Measurements from ENCODE around the gene LIPE.
A peak's percentile ranks its signal among the peaks of the same experiment; 100 is the strongest.
"Not testable (repeated sequence)": the region's sequence is repeated elsewhere in the genome, so short reads cannot be mapped to it uniquely, and the experiment has no call there.

The LIPE gene

DNA sequence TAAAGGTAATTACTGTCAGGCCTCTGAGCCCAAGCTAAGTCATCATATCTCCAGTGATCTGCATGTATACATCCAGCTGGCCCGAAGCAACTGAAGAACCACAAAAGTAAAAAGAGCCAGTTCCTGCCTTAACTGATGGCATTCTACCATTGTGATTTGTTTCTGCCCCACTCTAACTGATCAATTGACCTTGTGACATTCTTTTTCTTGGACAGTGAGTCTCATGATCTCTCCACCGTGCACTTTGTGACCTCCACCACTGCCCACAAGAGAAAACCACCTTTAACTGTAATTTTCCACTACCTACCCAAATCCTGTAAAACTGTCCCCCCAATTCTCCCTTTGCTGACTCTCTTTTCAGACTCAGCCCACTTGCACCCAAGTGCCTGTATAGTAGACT, 32.7 kb upstream of the LIPE start:
- no peak overlapping the region for H3K4me3 ChIP-seq (ENCODE audit: low read length)
- no peak for DNase-seq (ENCODE audit: low read depth)
- no peak for TF ChIP-seq CTCF (conservative IDR thresholded peaks at IDR 0.05; ENCODE audit: low read length)

GRCh38 chr19:42455621-42456081, 28.5 kb upstream of the LIPE start:
- DNase-seq (ENCODE audit: low read depth): no peak
- no peak for TF ChIP-seq CTCF (conservative IDR thresholded peaks at IDR 0.05; ENCODE audit: low read length)
- no peak overlapping the region for H3K4me3 ChIP-seq (ENCODE audit: low read length)

- no peak overlapping the region for H3K4me3 ChIP-seq (ENCODE audit: low read length)
- DNase-seq (ENCODE audit: low read depth): no peak
- no peak for TF ChIP-seq CTCF (conservative IDR thresholded peaks at IDR 0.05; ENCODE audit: low read length)
Measured at GRCh38 chr19:42455086-42455485, 27.9 kb upstream of the LIPE start.

DNA sequence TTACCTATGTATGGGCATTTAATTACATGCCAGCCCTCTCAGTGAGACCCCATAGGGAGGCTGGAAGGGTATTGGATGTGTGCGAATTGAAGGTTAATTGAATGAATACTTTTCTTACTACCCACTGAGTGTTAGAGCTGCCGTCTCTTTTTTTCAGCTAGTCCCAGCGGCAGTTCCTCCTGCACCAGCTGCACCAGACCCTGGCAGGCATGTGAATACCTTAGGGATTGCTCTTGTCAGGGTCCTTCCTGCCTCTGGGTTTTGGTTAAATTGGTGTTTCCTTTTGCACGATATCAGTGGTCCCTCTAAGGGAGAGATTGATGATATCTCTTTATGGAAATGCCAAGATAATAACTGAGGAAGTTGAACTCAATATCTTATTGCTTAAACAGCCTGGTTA, 25.4 kb upstream of the LIPE start:
- no peak for TF ChIP-seq CTCF (conservative IDR thresholded peaks at IDR 0.05; ENCODE audit: low read length)
- no peak for DNase-seq (ENCODE audit: low read depth)
- no peak overlapping the region for H3K4me3 ChIP-seq (ENCODE audit: low read length)

DNA sequence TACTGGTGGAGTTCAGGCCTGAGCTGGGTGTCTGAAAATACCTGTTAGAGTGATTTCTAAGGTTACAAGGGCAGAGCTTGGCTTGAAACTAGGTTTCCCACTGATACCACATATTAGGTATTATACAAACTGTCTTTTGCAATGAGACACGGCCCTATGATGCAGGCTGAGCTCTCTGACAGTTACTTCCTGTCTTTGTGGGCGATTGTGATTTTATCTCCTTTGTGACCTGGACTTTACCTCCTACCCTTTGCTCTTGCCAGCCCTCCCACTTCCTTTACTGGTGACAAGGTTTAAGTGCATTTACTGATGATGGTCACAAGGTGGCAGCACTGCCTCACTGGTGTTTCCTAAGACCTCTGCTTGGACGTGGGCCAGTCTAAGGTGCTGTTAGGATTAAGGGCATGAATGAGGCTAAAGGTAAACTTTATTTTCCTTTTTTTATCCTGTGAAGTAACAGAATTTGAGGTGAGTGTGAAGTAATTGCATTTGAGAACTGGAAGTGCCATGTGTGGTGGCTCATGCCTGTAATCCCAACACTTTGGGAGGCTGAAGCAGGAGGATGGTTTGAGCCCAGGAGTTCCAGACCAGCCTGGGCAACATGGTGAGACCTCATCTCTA, 23.2 kb upstream of the LIPE start:
- peak; percentile 81 for DNase-seq (ENCODE audit: low read depth)
- no peak overlapping the region for H3K4me3 ChIP-seq (ENCODE audit: low read length)
- peak; percentile 91 for TF ChIP-seq CTCF (conservative IDR thresholded peaks at IDR 0.05; ENCODE audit: low read length)

DNA sequence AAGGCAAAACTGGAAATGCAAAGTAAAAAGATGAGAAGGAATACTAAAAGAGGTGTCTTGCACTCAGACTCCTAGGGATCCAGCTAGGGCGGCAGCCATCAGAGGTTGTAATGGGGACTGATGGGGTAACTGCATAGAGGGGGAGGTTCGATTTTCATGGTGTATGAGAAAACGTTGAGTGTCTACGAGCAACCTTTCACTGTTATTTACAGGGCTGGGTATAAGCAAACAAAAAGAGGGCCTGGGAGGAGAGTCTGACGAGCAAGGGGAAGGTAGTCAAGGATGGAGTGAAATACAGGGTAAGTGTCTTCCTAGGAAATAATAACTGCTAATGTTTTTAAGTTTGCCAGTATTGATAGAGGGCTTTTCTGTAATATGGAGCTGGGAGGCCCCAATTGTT, 21.1 kb upstream of the LIPE start:
- DNase-seq (ENCODE audit: low read depth); H3K4me3 ChIP-seq (ENCODE audit: low read length): not testable (repeated sequence)

DNA sequence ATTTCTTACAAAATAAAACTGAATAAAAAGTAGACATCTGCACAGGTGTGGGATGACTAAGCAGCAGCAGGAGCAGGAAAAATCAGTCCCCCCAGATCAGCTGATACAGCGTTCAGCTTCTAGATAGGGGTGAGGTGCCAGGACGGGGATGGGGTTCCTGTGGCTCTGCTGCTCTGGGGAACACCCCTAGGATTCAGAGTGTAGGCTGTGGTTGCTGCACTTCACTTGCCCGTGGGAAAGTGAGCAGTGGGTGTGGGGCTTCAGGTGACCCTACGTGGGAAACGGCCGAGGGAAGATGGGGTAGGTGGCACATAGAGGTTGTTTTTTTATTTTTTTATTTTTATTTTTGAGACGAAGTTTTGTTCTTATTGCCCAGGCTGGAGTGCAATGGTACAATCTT, 18.8 kb upstream of the LIPE start:
- no peak for TF ChIP-seq CTCF (conservative IDR thresholded peaks at IDR 0.05; ENCODE audit: low read length)
- DNase-seq (ENCODE audit: low read depth): no peak
- H3K4me3 ChIP-seq (ENCODE audit: low read length): no peak overlapping the region
